HepG2 (cell line): ENCODE results near the gene SLC25A44. TPM values are rescaled to one million over a fixed set of nuclear protein-coding genes. Genes with fewer than 3 reads are reported as not detected.

ENCODE experiments used
- ATAC-seq: fragments of 200-7000 bp; cut with Tn5 transposase; 3 replicates; pipeline ENCODE4 v1.9.1; 2020; ENCODE audit warnings: mild to moderate bottlenecking, moderate library complexity
- BruUV-seq: library from RNA; stranded (reverse); fragments of 400-500 nt; replicated peaks from 2 replicates; lab custom pipeline; 2021; lab: Mats Ljungman, UMichigan
- CTCF ChIA-PET: fragments of 300-600 bp; formaldehyde crosslinking; extraction: SDS; loops from one replicate; lab custom pipeline; 2021; ENCODE audit warnings: low total read pairs, inconsistent platforms, low intra/inter-chr PET ratio; lab: Yijun Ruan, JAX
- POLR2A ChIA-PET: fragments of 350-600 bp; sonication (Branson Sonifier 250); formaldehyde crosslinking; loops from one replicate; lab custom pipeline; 2020; ENCODE audit warnings: antibody characterized with exemption, inconsistent platforms; lab: Yijun Ruan, JAX
- DNase-seq: peaks from one replicate; pipeline ENCODE4 v3.0.0-alpha.2; 2015; ENCODE audit warnings: low spot score
- FAIRE-seq: peaks from 3 replicates; lab custom pipeline; 2011; peaks lifted over from hg19 to GRCh38; lab: Jason Lieb, UNC
- H2AFZ ChIP-seq: one replicate; pipeline ENCODE4 v1.6.1; 2011; ENCODE audit warnings: low read length, inconsistent platforms
- H3K27ac ChIP-seq: fragments of 300-600 bp; 3 replicates; pipeline ENCODE4 v1.8.0; 2011; ENCODE audit warnings: mixed run types, mild to moderate bottlenecking, mixed read lengths, low read length, inconsistent platforms; ENCODE audit not compliant: insufficient read depth; ENCODE audit errors: extremely low read length
- H3K27me3 ChIP-seq, 2 experiments: fragments of 200-600 bp in 1 of 2; 2 replicates in 1 of 2; 3 replicates in 1 of 2; pipeline versions ENCODE4 v1.6.0 to v1.8.0; 2011; ENCODE audit warnings: low read length in 2 of 2, mild to moderate bottlenecking in 2 of 2, moderate library complexity in 2 of 2, inconsistent platforms in 1 of 2; ENCODE audit not compliant: insufficient read depth in 2 of 2, control insufficient read depth in 1 of 2
- H3K36me3 ChIP-seq, 2 experiments: fragments of 200-600 bp in 1 of 2; replicated peaks in 1 of 2; 2 replicates in 1 of 2; 3 replicates in 1 of 2; pipeline versions ENCODE4 v1.5.1 to v1.8.0; 2011; ENCODE audit warnings: low read length in 2 of 2, inconsistent platforms in 1 of 2; ENCODE audit not compliant: insufficient read depth in 2 of 2, control insufficient read depth in 1 of 2
- H3K4me1 ChIP-seq: 2 replicates; pipeline ENCODE4 v1.5.1; 2012; ENCODE audit warnings: low read length, inconsistent platforms; ENCODE audit not compliant: insufficient read depth
- H3K4me2 ChIP-seq: 2 replicates; pipeline ENCODE4 v1.6.0; 2011; ENCODE audit warnings: low read depth, low read length, inconsistent platforms
- H3K4me3 ChIP-seq, 3 experiments: fragments of 200-600 bp in 1 of 3; sonication (generic), shearing (Covaris generic) in 1 of 3; replicated peaks in 1 of 3; 2 replicates each; pipeline ENCODE4 v1.5.1; 2011 to 2016; ENCODE audit warnings: low read length in 3 of 3, inconsistent platforms in 2 of 3, low read depth in 2 of 3, mild to moderate bottlenecking in 2 of 3, control low read depth in 1 of 3, mixed read lengths in 1 of 3; ENCODE audit not compliant: insufficient read depth in 1 of 3
- H3K79me2 ChIP-seq: one replicate; pipeline ENCODE4 v1.6.1; 2011; ENCODE audit warnings: low read length, inconsistent platforms; ENCODE audit not compliant: insufficient read depth
- H3K9ac ChIP-seq: 2 replicates; pipeline ENCODE4 v1.6.0; 2011; ENCODE audit warnings: mild to moderate bottlenecking, low read depth, low read length, inconsistent platforms; ENCODE audit not compliant: insufficient read depth
- H3K9me3 ChIP-seq: 2 replicates; pipeline ENCODE4 v1.5.1; 2012; ENCODE audit warnings: mild to moderate bottlenecking, low read length
- H4K20me1 ChIP-seq: 2 replicates; pipeline ENCODE4 v1.6.0; 2011; ENCODE audit warnings: inconsistent platforms, mild to moderate bottlenecking, low read length, moderate library complexity; ENCODE audit not compliant: insufficient read depth
- AKAP8 ChIP-seq: sonication (generic); formaldehyde crosslinking; IDR thresholded peaks from 2 replicates; pipeline ENCODE4 v1.5.1; 2020; ENCODE audit warnings: mild to moderate bottlenecking, missing genetic modification reagents
- EHMT2 ChIP-seq: fragments of 200-600 bp; sonication (generic); IDR thresholded peaks from 2 replicates; pipeline ENCODE4 v1.7.0; 2017; ENCODE audit warnings: antibody characterized with exemption, low read depth, low read length, borderline replicate concordance
- HIVEP1 ChIP-seq: sonication (generic); formaldehyde crosslinking; IDR thresholded peaks from 2 replicates; pipeline ENCODE4 v1.4.0; 2020; ENCODE audit warnings: mild to moderate bottlenecking, missing genetic modification reagents
- RFX5 ChIP-seq: IDR thresholded peaks from 2 replicates; pipeline ENCODE4 v1.6.1; 2011; ENCODE audit warnings: low read depth, low read length, improper control_type of control experiment
- ZBTB7B ChIP-seq: sonication (generic); formaldehyde crosslinking; IDR thresholded peaks from 2 replicates; pipeline ENCODE4 v1.4.0; 2020; ENCODE audit warnings: missing genetic modification reagents
- ZNF547 ChIP-seq: sonication (generic); formaldehyde crosslinking; IDR thresholded peaks from 2 replicates; pipeline ENCODE4 v1.5.1; 2020; ENCODE audit warnings: mild to moderate bottlenecking, missing genetic modification reagents
- ZNF878 ChIP-seq: sonication (generic); formaldehyde crosslinking; IDR thresholded peaks from 2 replicates; pipeline ENCODE4 v1.8.1; 2023; ENCODE audit warnings: mild to moderate bottlenecking, missing genetic modification reagents, moderate library complexity
- WGBS: methylation state at CpG from one replicate; pipeline ENCODE4 v1.1.6; 2017; ENCODE audit warnings: low lambda C conversion rate; 5-methylcytosine and 5-hydroxymethylcytosine counted together
- in situ Hi-C: cut with HindIII; loops from 2 replicates; pipeline ENCODE4 v1.10.0; 2017; ENCODE audit warnings: low pct_unique_long_range_greater_than_20kb; ENCODE audit not compliant: extremely low pct_ligation_motif_present
- intact Hi-C: fragments of 100-400 bp; cut with micrococcal nuclease; formaldehyde crosslinking; loops from one replicate; pipeline ENCODE4 v1.10.0; 2022; ENCODE audit not compliant: unreplicated experiment
- polyA plus RNA-seq, 8 experiments: library from polyadenylated mRNA; depleted of rRNA in 3 of 8; stranded (reverse) in 7 of 8; unstranded in 1 of 8; fragments of >200 nt; fragmentation: Illumina TruSeq in 4 of 8; extraction: Trizol in 4 of 8; gene quantifications; 2 replicates each; pipeline versions ENCODE4 v1.2.1 to v1.2.3, GENCODE V29; 2011 to 2016; ENCODE audit warnings: low read depth in 4 of 8, missing spikeins in 1 of 8, mixed read lengths in 1 of 8; ENCODE audit not compliant: insufficient read depth in 1 of 8
- total RNA-seq, 5 experiments: library from RNA; depleted of rRNA; stranded (reverse); fragments of >200 nt; fragmentation: Illumina TruSeq; extraction: Trizol; gene quantifications; 2 replicates each; pipeline ENCODE4 v1.2.3, GENCODE V29; 2016; ENCODE audit warnings: low read depth in 1 of 5
- TF ChIP-seq, protein P1 (sequence below): sonication (generic); formaldehyde crosslinking; IDR thresholded peaks from 2 replicates; pipeline ENCODE4 v1.5.0; 2020; ENCODE audit warnings: missing genetic modification reagents
- TF ChIP-seq, protein P2 (sequence below): sonication (generic); formaldehyde crosslinking; IDR thresholded peaks from 2 replicates; pipeline ENCODE4 v1.5.0; 2020; ENCODE audit warnings: mild to moderate bottlenecking, missing genetic modification reagents, moderate library complexity
- TF ChIP-seq, protein P3 (sequence below): sonication (generic); formaldehyde crosslinking; IDR thresholded peaks from 2 replicates; pipeline ENCODE4 v1.4.0; 2020; ENCODE audit warnings: mild to moderate bottlenecking, missing genetic modification reagents

Gene SLC25A44
- total and polyA plus RNA-seq, 2 of the 13 experiments (the other 11 are each of a cell fraction or from before 2014, with no cell fraction given) = 10.7 to 13.4 TPM

DNA sequence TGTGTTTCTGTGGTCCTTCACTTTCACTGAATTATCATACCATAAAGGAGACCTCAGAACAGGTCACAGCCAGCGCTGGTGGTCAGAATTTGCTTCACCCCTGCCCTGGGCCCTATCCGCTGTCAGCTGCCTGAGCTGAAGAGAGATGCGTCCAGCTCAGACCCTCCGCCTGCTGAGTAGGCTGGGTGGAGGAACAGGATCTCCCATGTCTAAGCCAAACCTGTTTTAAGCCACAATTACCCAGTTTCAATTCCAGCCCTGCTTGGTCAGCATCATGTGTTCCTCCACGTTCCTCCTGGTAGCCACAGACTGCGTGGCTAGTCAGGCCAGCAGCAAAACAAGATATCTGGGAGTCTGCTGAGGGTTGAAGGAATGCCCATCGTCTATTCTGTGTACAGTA, 34.6 kb downstream of the SLC25A44 start:
- Histone ChIP-seq H3K36me3 (peaks cover 10 to 40% of the 10 kb centered on the region in 2 experiments), H3K9me3 (no peaks in the 10 kb centered on the region), H4K20me1 (no peaks in the 10 kb centered on the region), H3K9ac (no peak overlapping the region), H3K4me1 (peaks cover 17% of the 10 kb centered on the region), H3K27ac (no peak overlapping the region), H3K4me3 (no peak overlapping the region), H3K27me3 (no peaks in the 10 kb centered on the region), H2AFZ (no peak overlapping the region), H3K4me2 (no peak overlapping the region), H3K79me2 (no peaks in the 10 kb centered on the region)
- TF ChIP-seq RFX5 = no peak
- FAIRE-seq = no peak
- in situ Hi-C loops = loop anchor here (5.0 kb wide), 1 partner anchor 86 kb away; no protein-coding TSS in a partner anchor
- ChIA-PET CTCF (no interaction called here), POLR2A (interaction anchor here (1.7 kb wide), 1 partner anchor 16 kb away, joined by 4 read pairs; the partner anchor contains the start of gene PMF1)
- DNase-seq = no peak
- intact Hi-C loops = no loop called here
- no TSS peak for BruUV-seq
- 77% methylated on average over 7 of the region's 7 CpGs for WGBS
- ATAC-seq = no peak

DNA sequence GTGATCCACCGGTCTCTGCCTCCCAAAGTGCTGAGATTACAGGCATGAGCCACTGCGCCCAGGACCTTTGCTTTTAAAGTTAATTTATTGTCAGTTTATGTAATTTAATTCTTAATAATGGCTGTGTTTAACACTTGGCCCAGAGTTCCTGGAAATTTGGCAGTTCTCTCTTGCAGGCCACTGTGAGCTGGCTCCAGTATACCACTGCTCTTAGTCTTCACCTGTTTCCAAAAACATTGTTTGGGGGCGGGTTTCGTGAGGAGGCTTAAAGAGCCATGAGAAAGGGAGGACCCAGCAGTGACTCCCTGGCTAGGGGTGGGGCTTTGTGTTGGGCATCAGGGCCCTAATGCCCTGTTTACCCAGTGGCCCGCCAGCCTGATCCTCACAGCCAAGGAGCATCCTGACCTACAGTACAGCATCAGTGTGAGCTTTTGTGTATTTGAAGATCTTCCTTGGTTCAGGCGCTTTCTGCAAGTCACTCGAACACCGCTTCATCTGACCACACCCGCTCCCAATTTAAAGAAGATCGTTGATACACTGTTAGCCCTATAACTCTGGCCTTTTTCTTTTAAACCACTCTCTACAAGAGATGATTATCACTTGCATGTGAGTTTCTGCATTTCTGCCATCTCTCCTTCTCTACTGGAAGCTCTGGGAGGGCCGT, 36.0 kb downstream of the SLC25A44 start:
- WGBS = 96% methylated on average over 11 of the region's 11 CpGs
- no peak overlapping the region for H3K4me2 ChIP-seq
- intact Hi-C loops = no loop called here
- H2AFZ ChIP-seq = no peak overlapping the region
- no TSS peak for BruUV-seq
- no peak overlapping the region for H3K9ac ChIP-seq
- DNase-seq = no peak
- H3K4me1 ChIP-seq = peaks cover 9% of the 10 kb centered on the region
- no peaks in the 10 kb centered on the region for H3K79me2 ChIP-seq
- CTCF ChIA-PET = no interaction called here
- FAIRE-seq = no peak
- TF ChIP-seq AKAP8 (CRISPR knock-in tag) (no peak), ZBTB7B (CRISPR knock-in tag) (no peak), HIVEP1 (CRISPR knock-in tag) (no peak), ZNF878 (no peak), EHMT2 (no peak), ZNF547 (CRISPR knock-in tag) (no peak)
- TF ChIP-seq, protein P1, sequence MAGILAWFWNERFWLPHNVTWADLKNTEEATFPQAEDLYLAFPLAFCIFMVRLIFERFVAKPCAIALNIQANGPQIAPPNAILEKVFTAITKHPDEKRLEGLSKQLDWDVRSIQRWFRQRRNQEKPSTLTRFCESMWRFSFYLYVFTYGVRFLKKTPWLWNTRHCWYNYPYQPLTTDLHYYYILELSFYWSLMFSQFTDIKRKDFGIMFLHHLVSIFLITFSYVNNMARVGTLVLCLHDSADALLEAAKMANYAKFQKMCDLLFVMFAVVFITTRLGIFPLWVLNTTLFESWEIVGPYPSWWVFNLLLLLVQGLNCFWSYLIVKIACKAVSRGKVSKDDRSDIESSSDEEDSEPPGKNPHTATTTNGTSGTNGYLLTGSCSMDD (CRISPR knock-in tag) = no peak
- TF ChIP-seq, protein P2, sequence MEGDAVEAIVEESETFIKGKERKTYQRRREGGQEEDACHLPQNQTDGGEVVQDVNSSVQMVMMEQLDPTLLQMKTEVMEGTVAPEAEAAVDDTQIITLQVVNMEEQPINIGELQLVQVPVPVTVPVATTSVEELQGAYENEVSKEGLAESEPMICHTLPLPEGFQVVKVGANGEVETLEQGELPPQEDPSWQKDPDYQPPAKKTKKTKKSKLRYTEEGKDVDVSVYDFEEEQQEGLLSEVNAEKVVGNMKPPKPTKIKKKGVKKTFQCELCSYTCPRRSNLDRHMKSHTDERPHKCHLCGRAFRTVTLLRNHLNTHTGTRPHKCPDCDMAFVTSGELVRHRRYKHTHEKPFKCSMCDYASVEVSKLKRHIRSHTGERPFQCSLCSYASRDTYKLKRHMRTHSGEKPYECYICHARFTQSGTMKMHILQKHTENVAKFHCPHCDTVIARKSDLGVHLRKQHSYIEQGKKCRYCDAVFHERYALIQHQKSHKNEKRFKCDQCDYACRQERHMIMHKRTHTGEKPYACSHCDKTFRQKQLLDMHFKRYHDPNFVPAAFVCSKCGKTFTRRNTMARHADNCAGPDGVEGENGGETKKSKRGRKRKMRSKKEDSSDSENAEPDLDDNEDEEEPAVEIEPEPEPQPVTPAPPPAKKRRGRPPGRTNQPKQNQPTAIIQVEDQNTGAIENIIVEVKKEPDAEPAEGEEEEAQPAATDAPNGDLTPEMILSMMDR (CRISPR knock-in tag) = no peak
- TF ChIP-seq, protein P3, sequence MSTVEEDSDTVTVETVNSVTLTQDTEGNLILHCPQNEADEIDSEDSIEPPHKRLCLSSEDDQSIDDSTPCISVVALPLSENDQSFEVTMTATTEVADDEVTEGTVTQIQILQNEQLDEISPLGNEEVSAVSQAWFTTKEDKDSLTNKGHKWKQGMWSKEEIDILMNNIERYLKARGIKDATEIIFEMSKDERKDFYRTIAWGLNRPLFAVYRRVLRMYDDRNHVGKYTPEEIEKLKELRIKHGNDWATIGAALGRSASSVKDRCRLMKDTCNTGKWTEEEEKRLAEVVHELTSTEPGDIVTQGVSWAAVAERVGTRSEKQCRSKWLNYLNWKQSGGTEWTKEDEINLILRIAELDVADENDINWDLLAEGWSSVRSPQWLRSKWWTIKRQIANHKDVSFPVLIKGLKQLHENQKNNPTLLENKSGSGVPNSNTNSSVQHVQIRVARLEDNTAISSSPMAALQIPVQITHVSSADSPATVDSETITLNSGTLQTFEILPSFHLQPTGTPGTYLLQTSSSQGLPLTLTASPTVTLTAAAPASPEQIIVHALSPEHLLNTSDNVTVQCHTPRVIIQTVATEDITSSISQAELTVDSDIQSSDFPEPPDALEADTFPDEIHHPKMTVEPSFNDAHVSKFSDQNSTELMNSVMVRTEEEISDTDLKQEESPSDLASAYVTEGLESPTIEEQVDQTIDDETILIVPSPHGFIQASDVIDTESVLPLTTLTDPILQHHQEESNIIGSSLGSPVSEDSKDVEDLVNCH (CRISPR knock-in tag) = no peak
- TF ChIP-seq, all 625 proteins: peak for 0
- Histone ChIP-seq H4K20me1 (no peaks in the 10 kb centered on the region), H3K36me3 (peaks cover 11 to 44% of the 10 kb centered on the region in 2 experiments), H3K9me3 (no peaks in the 10 kb centered on the region), H3K27ac (no peak overlapping the region), H3K4me3 (no peak overlapping the region), H3K27me3 (no peaks in the 10 kb centered on the region)
- POLR2A ChIA-PET = interaction anchor here (1.1 to 1.7 kb wide), 2 partner anchors 17 to 79 kb away, joined by 3 to 4 read pairs; partner anchors contain the start of gene PMF1
- in situ Hi-C loops = loop anchor here (5.0 kb wide), 1 partner anchor 88 kb away; no protein-coding TSS in a partner anchor
- no peak for ATAC-seq
